Upper lobe of right lung (tissue), 1 donor: ENCODE data around the gene CGB8. TPM values are rescaled to one million over a fixed set of nuclear protein-coding genes. Genes with fewer than 3 reads are reported as not detected.
"Not testable (repeated sequence)": the region's sequence is repeated elsewhere in the genome, so short reads cannot be mapped to it uniquely, and the experiment has no call there.

Source experiments
- ATAC-seq: fragments of 200-7000 bp; cut with Tn5 transposase; one replicate; pipeline ENCODE4 v1.9.1; 2020; ENCODE audit warnings: mild to moderate bottlenecking, moderate library complexity
- DNase-seq: peaks from one replicate; pipeline ENCODE4 v3.0.0-alpha.2; 2020
- H3K27ac ChIP-seq: fragments of 200-600 bp; one replicate; pipeline ENCODE4 v1.8.0; 2022
- H3K27me3 ChIP-seq: fragments of 200-600 bp; one replicate; pipeline ENCODE4 v1.8.0; 2022; ENCODE audit warnings: mild to moderate bottlenecking
- H3K36me3 ChIP-seq: fragments of 200-600 bp; one replicate; pipeline ENCODE4 v1.8.0; 2022
- H3K4me1 ChIP-seq: fragments of 200-600 bp; one replicate; pipeline ENCODE4 v1.8.0; 2022
- H3K4me3 ChIP-seq: fragments of 200-600 bp; one replicate; pipeline ENCODE4 v1.8.0; 2022; ENCODE audit warnings: mild to moderate bottlenecking
- H3K9me3 ChIP-seq: fragments of 200-600 bp; one replicate; pipeline ENCODE4 v1.8.0; 2022
- intact Hi-C: fragments of 100-400 bp; cut with DNase I; formaldehyde crosslinking; loops from one replicate; pipeline ENCODE4 v1.11.0; 2022
- total RNA-seq: library from RNA; stranded (reverse); fragmentation: NEBNext Ultra II Directional; extraction: Animal tissue kit (Norgen Biotek cat#: 25700); gene quantifications from one replicate; pipeline ENCODE4 v1.2.1, GENCODE V29; 2021
- TF ChIP-seq, protein P1 (sequence below): fragments of 200-600 bp; IDR thresholded peaks from one replicate; pipeline ENCODE4 v1.8.0; 2022; ENCODE audit warnings: antibody characterized with exemption
- donor health status: DM: no; HTN: yes; CAD: no; lungs with severe emphysema.

Gene CGB8
- total RNA-seq, 1 donor from 2014 or later: not detected

DNA sequence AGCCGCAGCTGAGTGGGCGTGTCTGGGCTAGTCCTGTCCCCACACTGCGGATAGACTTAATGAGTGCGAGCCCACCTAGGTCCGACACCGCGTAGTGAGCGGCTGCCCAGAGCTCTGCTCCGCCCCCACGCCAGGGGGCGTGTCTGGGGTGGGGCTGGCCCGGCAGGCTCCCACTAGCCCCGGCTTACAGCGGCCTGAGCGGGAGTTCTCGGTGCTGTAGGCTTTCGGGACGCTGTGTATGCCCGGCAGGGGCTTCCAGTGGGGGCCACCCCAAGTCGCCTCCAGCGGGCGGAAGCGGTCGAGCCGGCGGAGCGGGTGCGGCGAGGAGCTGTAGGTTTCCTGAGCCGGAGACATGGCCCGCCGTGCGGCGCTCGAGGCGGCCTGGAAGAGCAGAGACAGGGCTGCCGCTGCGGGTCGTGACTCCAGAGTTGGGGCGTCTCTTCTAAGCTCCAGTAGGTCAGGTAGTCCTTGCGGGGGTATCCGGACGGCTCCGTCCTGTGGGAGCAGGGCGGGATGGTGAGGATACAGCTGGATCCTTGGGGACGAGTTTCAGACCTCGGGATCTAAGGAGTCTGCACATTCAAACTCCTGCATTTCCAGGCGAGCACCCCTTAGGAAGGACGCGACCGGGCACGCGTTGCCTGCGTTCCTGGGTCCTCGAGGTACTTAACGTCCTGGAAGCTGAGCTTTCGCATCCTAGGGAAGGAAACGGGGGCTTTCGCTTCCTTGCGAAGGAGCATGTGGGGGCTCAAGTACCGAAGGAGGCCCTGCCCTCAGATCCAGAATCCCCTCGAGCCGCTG, 7.4 kb upstream of the CGB8 start:
- Histone ChIP-seq H3K27ac (no peak overlapping the region), H3K9me3 (no peaks in the 10 kb centered on the region), H3K27me3 (peaks cover 19% of the 10 kb centered on the region), H3K4me1 (peaks cover 19% of the 10 kb centered on the region), H3K36me3 (no peaks in the 10 kb centered on the region), H3K4me3 (peak overlapping the region; percentile 63)
- ATAC-seq (peak; percentile 88), DNase-seq (peak; percentile 82)
- TF ChIP-seq, protein P1, sequence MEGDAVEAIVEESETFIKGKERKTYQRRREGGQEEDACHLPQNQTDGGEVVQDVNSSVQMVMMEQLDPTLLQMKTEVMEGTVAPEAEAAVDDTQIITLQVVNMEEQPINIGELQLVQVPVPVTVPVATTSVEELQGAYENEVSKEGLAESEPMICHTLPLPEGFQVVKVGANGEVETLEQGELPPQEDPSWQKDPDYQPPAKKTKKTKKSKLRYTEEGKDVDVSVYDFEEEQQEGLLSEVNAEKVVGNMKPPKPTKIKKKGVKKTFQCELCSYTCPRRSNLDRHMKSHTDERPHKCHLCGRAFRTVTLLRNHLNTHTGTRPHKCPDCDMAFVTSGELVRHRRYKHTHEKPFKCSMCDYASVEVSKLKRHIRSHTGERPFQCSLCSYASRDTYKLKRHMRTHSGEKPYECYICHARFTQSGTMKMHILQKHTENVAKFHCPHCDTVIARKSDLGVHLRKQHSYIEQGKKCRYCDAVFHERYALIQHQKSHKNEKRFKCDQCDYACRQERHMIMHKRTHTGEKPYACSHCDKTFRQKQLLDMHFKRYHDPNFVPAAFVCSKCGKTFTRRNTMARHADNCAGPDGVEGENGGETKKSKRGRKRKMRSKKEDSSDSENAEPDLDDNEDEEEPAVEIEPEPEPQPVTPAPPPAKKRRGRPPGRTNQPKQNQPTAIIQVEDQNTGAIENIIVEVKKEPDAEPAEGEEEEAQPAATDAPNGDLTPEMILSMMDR: peak; percentile 37
- intact Hi-C loops: no loop called here

DNA sequence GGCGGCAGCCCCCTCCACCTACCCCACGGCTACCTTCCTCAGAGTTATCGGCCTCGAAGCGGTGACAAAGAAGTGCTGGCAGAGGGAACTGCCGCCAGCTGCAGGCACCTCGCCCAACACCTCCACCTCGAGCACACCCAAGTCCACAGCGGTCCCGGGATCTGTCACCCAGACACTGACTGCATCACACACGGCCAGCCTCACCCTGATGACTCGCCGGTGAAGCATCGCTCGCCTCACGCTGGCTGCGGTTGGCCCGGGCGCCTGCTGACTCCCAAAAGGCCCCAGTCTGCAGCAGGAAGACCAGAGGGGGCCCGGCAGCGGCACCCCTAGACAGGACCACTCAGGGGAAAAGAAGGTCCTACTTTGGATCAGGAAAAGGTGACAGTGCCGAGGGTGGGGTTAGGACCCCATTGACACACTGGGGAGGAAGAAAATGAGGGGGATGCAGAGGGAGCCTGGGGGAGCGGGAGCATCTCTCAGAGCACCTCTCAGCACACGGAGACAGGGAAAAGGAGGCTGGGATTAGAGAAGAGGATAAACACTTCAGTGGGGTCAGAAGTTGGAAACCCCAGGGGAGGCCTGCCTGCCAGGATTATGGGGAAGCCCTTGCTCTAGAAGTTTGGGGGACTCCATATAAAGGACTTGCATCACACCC, 1.6 kb upstream of the CGB8 start:
- H3K36me3 ChIP-seq, intact Hi-C loops, H3K9me3 ChIP-seq, ATAC-seq, H3K4me1 ChIP-seq, H3K4me3 ChIP-seq, DNase-seq, H3K27me3 ChIP-seq, H3K27ac ChIP-seq: not testable (repeated sequence)

DNA sequence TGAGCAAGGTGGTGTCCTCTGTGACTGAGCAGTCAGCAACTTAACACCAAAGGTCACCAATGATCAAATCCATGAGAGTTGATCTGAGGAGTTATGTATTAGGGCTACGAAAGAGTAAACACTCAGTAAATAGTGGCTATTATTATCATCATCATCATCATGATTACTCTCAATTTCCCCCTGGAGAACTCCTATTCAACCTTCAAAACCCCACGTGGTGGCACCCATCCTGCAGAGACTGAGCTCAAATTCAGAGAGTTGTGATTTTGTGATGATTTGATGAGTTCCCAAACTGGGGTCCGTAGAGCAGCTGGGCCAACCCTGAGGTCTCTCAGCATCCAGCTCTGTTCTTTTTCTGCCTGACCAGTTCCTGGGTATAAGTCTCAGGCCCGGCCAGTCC, 923 bp upstream of the CGB8 start:
- intact Hi-C loops, H3K9me3 ChIP-seq, H3K4me1 ChIP-seq, H3K36me3 ChIP-seq, H3K27ac ChIP-seq, ATAC-seq, DNase-seq, H3K4me3 ChIP-seq, H3K27me3 ChIP-seq: not testable (repeated sequence)

DNA sequence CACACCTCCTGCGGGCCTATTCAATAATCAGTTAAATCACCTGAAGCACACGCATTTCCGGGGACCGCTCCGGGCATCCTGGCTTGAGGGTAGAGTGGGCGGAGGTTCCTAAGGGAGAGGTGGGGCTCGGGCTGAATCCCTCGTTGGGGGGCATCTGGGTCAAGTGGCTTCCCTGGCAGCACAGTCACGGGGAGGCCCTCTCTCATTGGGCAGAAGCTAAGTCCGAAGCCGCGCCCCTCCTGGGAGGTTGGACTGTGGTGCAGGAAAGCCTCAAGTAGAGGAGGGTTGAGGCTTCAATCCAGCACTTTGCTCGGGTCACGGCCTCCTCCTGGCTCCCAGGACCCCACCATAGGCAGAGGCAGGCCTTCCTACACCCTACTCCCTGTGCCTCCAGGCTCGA, 5.4 kb downstream of the CGB8 start, which contains the start of gene CGB5:
Gene CGB5, plus strand, starts transcription at position 301 of the 400 bp plus-strand sequence. CDS start 362 bp downstream, outside the sequence.
- H3K36me3 ChIP-seq, intact Hi-C loops, H3K27me3 ChIP-seq, H3K4me3 ChIP-seq, DNase-seq, H3K4me1 ChIP-seq, H3K27ac ChIP-seq, H3K9me3 ChIP-seq, ATAC-seq: not testable (repeated sequence)

DNA sequence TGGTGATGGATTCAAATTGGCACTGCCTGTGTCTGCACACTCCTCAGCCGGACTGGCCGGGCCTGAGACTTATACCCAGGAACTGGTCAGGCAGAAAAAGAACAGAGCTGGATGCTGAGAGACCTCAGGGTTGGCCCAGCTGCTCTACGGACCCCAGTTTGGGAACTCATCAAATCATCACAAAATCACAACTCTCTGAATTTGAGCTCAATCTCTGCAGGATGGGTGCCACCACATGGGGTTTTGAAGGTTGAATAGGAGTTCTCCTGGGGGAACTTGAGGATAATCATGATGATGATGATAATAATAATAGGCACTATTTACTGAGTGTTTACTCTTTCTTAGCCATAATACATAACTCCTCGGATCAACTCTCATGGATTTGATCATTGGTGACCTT, 6.2 kb downstream of the CGB8 start:
- H3K4me3 ChIP-seq, ATAC-seq, H3K27ac ChIP-seq, intact Hi-C loops, H3K36me3 ChIP-seq, H3K27me3 ChIP-seq, H3K9me3 ChIP-seq, DNase-seq, H3K4me1 ChIP-seq: not testable (repeated sequence)

DNA sequence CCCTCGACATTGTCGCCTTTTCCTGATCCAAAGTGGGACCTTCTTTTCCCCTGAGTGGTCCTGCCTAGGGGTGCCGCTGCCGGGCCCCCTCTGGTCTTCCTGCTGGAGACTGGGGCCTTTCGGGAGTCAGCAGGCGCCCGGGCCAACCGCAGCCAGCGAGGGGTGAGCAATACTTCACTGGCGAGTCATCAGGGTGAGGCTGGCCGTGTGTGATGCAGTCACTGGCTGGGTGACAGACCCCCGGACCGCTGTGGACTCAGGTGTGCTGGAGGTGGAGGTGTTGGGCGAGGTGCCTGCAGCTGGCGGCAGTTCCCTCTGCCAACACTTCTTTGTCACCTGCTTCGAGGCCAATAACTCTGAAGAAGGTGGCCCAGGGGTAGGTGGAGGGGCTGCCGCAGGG, 6.7 kb downstream of the CGB8 start:
- intact Hi-C loops: no loop called here
- ATAC-seq: no peak

DNA sequence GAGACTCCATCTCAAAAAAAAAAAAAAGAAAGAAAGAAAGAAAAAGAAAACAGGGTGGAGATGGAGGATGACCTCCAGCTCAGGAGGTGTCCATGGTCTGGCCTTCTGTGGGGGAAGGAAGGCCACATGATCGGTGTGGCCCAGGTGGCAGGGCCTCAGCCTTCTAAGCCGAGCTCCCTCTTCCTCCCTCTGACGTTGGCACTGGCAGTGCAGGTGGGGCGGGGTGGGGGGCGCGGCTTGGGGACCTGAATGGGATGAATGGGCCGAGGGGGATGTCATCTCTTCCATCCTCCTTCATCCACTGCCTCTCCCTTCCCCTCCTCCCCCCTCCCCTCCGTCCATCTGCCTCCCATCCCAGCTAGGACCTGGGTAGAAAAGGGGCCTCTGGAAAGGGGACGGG, 9.2 kb downstream of the CGB8 start:
- DNase-seq, H3K4me3 ChIP-seq, ATAC-seq, H3K27me3 ChIP-seq, intact Hi-C loops, H3K4me1 ChIP-seq, H3K9me3 ChIP-seq, H3K36me3 ChIP-seq, H3K27ac ChIP-seq: not testable (repeated sequence)

More for the DNA sequence above, 6.7 kb downstream of the CGB8 start:
- Histone ChIP-seq H3K9me3 (no peaks in the 10 kb centered on the region), H3K27me3 (no peaks in the 10 kb centered on the region), H3K4me1 (no peaks in the 10 kb centered on the region), H3K4me3 (no peak overlapping the region), H3K27ac (no peak overlapping the region), H3K36me3 (no peaks in the 10 kb centered on the region)
- DNase-seq: no peak
- TF ChIP-seq, protein P1: no peak

DNA sequence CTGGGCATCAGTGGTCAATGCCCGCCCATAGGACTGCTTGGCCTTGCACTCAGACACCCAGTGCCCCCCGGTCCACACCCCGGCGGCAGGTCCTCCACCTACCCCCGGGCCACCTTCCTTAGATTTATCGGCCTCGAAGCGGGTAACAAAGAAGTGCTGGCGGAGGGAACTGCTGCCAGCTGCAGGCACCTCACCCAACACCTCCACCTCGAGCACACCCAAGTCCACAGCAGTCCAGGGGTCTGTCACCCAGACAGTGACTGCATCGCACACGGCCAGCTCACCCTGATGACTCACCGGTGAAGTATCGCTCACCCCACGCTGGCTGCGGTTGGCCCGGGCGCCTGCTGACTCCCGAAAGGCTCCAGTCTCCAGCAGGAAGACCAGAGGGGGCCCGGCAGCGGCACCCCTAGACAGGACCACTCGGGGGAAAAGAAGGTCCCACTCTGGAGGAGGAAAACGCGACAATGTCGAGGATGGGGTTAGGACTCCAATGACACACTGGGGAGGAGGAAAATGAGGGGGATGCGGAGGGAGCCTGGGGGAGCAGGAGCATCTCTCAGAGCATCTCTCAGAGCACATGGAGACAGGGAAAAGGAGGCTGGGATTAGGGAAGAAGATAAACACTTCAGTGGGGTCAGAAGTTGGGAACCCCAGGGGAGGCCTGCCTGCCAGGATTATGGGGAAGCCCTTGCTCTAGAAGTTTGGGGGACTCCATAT, 10.2 kb downstream of the CGB8 start:
- intact Hi-C loops: not testable (repeated sequence)

DNA sequence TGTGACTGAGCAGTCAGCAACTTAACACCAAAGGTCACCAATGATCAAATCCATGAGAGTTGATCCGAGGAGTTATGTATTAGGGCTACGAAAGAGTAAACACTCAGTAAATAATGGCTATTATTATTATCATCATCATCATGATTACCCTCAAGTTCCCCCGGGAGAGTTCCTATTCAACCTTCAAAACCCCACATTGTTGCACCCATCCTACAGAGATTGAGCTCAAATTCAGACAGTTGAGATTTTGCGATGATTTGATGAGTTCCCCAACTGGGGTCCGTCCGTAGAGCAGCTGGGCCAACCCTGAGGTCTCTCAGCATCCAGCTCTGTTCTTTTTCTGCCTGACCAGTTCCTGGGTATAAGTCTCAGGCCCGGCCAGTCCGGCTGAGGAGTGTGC, 10.8 kb downstream of the CGB8 start:
- H3K36me3 ChIP-seq, intact Hi-C loops, H3K27me3 ChIP-seq, H3K9me3 ChIP-seq, H3K4me3 ChIP-seq, DNase-seq, H3K4me1 ChIP-seq, ATAC-seq, H3K27ac ChIP-seq: not testable (repeated sequence)

More for the DNA sequence above, 10.2 kb downstream of the CGB8 start:
- ATAC-seq, H3K27me3 ChIP-seq, H3K9me3 ChIP-seq, H3K4me3 ChIP-seq, DNase-seq, H3K27ac ChIP-seq, H3K4me1 ChIP-seq, H3K36me3 ChIP-seq: not testable (repeated sequence)
